HG02970 (cell line): ENCODE data around the gene PNKD.
"Not testable (repeated sequence)": the region's sequence is repeated elsewhere in the genome, so short reads cannot be mapped to it uniquely, and the experiment has no call there.

Experiments
- ATAC-seq: cut with Tn5 transposase; IDR thresholded peaks from one replicate; pipeline ENCODE4 v1.9.1; 2021; ENCODE audit warnings: mild to moderate bottlenecking, moderate library complexity, moderate number of reproducible peaks; ENCODE audit not compliant: unreplicated experiment, low FRiP score

The PNKD gene

GRCh38 chr2:218271865-218272530, 1.7 kb downstream of the PNKD start:
- no peak for ATAC-seq

- ATAC-seq: no peak
These were observed 2.4 kb downstream of the PNKD start for GRCh38 chr2:218272531-218273212.

DNA sequence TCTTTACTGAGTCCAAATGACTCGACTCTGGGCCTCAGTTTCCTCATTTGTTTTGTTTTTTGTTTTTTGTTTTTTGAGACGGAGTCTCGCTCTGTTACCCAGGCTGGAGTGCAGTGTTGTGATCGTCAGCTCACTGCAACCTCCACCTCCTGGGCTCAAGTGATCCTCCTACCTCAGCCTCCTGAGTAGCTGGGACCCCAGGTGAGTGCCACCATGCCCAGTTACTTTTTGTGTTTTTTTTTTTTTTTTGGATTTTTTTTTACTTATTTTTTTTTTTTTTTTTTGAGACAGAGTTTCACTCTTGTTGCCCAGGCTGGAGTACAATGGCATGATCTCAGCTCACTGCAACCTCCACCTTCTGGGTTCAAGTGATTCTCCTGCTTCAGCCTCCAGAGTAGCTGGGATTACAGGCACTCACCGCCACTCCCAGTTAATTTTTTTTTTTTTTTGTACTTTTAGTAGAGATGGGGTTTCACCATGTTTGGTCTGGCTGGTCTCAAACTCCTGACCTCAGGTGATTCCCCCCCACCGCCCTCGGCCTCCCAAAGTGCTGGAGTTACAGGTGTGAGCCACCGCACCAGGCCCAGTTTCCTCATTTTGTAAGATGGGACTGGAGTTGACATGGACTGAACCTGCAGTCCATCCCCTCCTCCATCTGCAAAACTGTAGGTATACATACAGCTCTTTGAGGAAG, 3.0 kb downstream of the PNKD start:
- not testable (repeated sequence) for ATAC-seq

DNA sequence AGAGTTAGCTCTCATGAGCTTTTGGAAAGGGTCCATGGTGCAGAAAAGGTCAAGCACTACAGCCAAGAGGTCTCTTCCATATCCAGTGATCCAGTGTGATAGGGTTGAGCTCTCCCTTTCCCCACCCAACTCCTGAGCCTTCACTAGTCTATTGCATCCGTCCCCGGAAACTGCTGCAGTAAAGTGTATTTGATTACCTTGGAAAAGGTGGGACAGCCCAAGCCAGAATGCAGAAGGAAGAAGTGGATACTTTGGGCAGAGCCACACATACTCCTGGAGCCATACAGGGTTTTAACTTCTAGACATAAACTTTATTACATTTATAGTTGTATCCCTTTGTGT, 3.6 kb downstream of the PNKD start:
- ATAC-seq: no peak

DNA sequence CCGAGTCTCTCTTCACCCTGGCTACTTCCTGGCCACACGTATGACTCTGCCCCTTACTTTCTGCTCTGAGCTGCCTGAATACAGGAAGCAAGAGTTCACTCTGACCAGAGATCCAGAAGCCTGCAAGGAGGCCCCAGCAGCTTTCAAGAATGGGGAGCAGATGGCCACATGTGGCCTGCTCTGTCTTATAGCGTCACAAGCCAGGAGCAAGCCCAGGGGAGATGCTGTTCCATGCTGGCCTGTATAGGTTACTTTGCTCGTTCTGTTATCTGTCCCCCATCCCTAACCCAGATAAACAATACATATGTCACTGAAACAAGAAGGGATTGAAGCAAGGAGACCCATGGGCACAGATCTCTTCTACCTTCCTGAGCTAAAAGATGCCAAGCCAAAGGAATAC, 4.3 kb downstream of the PNKD start:
- no peak for ATAC-seq

DNA sequence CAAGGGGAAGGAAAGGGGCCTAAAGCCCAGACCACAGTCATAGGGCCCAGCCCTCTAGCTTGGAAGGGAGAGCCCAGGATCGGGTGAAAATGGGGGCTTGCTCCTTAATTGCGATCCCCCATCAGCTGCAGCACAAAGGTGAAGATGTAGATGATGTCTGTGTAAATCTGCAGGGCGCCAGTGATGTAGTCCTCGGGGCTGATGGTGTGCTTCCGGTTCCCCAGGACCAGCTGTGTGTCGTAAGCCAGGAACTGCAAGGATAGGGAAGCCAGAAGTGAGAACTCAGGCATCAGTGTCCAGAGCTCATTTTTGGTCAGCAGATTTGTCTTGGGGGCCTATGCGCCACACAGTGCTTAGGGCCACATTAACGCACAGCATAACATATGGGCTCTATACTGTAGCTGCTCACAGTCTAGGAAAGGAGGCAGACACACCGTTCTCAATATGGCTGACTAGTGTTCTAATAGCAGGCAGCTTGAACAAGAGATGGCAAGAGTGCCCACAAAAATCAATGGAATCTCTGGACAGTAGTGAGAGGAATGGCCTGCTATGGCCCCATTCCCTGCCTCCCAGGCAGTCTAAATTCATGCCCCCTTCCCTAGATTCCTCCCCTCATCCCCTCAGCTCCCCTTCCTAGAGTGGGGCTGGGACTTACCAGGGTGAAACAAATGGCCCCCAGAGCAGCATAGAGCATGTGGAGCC, 5.2 kb downstream of the PNKD start:
- ATAC-seq: no peak

DNA sequence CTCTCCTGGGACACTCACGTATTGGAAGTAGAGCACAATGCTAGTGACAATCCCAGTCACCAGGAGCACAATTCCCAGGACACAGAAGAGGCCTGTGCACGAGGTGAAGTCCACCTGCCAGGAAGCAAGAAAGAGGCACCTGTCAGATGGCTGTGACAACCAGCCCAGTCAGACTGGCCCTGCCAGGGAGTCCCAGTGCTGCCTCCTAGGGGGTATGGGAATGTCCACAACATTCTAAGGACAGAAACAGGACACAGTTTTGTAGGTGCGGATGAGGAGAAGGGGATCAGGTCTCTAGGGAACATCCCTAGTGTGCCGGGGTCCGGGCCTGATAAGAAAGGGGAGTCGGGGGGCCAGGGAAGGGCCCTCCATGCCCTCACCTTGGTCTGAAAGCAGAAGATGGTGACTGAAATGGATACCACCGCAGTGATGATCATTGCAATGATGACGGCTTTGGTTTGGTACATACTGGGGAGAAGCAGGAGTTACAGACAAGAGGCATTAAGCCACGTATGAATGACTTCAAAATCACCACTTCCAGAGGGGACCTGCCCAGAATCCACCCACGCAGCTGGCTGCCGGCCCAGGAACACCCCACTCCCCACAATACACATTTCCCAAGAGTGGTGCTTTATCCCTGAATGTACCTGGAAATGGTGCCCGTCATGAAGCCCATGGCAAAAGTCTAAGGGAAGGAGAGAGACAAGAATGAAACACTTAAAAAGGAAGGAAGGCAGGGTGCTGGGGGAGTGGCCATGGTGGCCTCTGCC, 6.9 kb downstream of the PNKD start:
- no peak for ATAC-seq

DNA sequence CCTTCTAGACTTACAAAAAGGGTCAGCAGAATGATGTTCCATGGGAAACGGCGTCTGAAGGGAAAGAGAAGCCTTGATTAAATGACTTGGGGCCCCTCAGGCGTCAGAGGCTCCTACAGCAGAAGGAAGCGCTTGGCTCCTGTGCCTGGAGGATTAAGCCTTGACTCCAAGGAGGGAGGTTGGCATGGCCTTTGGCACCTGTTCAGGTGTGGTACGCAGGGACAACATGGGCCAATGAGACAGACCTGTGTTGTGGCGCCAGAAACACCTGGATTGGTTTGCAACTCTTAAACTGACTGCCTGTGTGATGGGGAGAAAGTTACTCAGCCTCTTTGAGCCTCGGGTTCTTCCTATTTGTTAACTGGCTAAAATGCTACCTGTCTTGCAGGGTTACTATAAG, 7.6 kb downstream of the PNKD start:
- no peak for ATAC-seq

GRCh38 chr2:218278531-218279360, 8.4 kb downstream of the PNKD start:
- no peak for ATAC-seq

GRCh38 chr2:218280260-218280870, 10.0 kb downstream of the PNKD start:
- no peak for ATAC-seq

DNA sequence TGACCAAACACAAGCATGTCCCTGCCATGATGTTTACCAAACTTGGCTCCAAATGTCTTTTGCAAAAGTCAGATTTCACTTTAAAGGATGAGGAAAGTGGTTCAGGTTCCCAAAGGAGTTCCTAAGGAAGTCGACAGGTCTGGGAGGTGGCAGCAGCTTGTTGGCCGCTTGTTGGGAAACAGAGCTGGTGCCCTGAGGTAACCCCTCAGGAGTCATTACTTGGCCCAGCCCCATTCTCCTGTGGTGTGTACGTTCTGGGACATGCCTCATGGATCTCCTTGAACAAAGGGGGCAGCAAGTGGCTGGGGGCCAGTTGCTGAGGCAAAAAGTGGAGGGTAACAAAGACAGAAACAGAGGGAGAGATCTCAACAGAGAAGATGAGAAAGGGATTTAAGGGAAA, 11.1 kb downstream of the PNKD start:
- no peak for ATAC-seq

DNA sequence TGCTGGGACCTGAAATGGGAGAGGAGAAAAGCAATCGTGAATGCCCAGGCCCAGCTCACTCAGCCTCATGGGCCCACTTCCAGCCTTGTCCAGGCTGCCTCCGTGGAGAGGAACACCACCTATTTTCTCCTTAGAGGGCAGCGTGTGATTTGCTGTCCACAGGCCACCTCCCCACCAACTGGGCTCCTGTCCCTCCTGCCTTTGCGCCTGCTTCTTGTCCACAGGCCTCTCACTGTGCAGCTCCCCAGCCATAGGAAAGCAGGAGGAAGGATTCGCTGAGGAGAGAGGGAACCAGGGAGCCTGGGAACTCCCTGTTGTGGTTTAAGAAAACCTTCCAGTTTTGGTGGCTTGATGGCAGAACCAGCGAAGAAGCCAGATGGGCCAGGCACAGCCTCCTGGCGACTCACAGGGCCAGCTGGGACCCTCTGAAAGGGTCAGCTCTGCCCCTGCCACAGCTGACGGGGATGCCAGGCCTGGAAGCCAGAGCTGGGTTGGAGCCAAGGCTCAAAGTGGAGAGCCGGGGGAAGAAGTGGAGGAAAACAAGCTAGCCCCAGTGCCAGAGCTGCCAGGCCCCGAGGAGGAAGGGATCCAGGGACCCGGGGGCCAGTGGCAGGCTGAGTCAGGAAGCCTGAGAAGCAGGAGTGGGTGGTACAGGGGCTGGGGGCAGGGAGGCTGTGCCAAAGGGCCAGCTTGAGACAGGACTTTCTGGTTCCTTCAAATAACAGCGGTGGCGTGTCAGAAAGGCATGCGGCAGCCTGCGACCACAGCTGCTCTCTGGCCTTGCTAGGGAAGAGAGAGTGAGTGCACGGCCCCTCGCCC, 12.1 kb downstream of the PNKD start:
- ATAC-seq: no peak

DNA sequence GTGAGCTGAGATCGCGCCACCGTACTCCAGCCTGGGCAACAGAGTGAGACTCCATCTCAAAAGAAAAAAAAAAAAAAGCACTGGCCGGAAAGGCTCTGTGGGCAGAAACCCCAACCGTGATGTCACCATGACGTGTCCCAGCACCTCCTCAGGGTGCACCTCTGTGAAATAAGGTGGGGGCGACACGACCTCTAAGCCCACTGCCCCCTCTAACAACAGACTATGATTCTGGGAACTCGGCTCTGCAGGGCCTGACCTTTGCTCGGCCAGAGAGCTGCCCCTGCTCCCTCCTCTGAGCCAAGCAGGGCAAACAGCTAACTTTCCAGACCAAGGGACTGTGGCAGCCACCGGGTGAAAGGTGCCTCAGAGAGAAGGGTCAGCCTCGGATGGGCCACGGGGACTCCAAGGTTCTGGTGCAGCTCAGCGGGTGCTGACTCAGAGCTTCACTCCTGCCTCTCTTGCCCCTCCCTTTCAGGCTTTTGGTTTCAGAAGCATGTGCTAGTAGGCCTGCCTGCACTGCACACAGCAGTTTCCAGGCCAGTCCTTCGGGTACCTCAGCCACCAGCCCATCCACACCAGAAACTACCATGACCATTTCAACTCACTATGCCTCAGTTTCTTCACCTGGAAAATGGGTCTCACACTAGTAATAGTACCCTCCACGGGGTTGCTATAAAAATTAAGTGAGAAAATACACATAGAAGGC, 13.9 kb downstream of the PNKD start:
- no peak for ATAC-seq

- no peak for ATAC-seq
These were observed 15.3 kb downstream of the PNKD start for GRCh38 chr2:218285604-218286003.

DNA sequence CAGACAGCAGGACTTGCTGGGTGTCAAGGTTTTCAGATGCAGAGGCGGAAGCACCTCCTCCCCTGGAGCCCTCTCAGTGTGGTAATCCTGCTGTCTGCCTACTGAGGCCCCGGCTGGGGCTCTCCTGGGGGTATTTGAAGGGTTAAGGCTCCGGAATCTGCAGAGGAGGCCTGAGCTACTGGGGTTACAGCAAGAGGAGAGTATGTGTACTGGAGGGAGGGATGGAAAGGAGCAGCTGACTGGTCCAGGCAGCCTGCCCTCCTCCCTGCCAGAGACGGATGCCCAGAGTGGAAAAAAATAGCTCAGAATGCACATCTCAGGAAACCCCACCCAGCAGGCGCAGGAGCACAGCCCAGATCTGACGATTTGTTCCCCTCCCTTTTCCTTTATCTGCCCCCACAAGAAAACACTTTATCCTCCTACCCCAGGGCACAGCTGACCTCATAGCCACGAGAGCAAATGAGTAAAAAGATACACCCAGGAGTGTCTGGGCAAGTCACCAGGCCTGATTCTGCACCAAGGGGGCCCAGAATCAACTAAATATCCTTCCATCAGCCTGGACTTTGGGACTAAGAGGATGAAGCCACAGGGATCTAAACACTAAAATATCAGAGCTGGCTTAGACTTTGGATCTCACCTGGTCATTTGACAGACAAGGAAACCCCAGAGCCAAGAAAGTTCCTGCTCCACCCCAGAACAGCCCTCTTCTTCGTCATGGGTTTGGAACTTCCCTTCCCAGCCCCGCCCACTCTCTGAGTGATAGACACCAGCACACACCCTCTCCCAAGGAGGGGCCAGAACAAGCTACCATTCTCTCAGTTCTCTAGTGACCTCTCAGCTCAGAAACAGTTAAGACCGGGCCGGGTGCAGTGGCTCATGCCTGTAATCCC, 16.5 kb downstream of the PNKD start:
- peak; percentile 60 for ATAC-seq

GRCh38 chr2:218289639-218290315, 19.5 kb downstream of the PNKD start:
- no peak for ATAC-seq
